ENCODE measurements around the gene STX5.

DNA sequence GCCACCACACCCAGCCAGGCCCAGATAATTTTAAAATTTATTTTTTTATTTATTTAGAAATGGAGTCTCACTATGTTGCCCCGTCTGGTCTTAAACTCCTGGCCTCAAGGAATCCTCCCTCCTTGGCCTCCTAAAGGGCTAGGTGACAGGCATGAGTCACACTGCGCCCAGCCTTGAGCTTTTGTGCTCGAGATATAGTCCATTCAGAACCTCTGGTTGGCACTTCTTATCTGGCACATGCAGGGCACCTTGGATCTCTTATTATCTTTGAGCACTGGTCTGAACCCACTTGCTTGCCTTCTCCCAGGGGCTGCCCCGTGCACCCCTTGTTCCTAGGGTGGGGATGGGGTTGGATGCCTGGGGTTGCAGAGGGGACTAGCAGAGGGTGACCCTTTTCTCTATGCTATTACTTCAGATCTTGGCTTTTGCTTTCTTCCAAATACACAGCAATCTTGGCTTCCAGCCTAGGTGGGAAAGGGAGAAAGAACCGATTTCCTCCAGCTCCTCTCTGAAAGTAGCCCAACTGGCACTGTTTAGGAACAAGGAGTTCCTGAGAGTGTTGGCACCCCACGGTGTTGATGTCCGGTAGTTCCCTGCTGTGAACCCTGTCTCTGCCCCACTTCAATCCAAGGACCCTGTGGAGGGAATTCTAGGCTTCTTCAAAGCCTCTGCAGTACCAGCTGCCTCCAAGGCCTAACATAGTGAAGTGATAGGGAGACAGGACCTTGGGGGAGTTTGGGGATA is 47.6 kb upstream of the STX5 start:
- TF ChIP-seq, protein P1, sequence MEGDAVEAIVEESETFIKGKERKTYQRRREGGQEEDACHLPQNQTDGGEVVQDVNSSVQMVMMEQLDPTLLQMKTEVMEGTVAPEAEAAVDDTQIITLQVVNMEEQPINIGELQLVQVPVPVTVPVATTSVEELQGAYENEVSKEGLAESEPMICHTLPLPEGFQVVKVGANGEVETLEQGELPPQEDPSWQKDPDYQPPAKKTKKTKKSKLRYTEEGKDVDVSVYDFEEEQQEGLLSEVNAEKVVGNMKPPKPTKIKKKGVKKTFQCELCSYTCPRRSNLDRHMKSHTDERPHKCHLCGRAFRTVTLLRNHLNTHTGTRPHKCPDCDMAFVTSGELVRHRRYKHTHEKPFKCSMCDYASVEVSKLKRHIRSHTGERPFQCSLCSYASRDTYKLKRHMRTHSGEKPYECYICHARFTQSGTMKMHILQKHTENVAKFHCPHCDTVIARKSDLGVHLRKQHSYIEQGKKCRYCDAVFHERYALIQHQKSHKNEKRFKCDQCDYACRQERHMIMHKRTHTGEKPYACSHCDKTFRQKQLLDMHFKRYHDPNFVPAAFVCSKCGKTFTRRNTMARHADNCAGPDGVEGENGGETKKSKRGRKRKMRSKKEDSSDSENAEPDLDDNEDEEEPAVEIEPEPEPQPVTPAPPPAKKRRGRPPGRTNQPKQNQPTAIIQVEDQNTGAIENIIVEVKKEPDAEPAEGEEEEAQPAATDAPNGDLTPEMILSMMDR (IDR thresholded peaks at IDR 0.05; ENCODE audit: insufficient read depth, low read length) = no peak
- no peak; the same call in 1 of the 2 replicates for TF ChIP-seq POLR2AphosphoS5 (IDR thresholded peaks at IDR 0.05; ENCODE audit: low read depth)
- TF ChIP-seq REST (IDR thresholded peaks at IDR 0.05; ENCODE audit: insufficient replicate concordance, low read depth) = no peak
- TF ChIP-seq GABPA (IDR thresholded peaks at IDR 0.05; ENCODE audit: low read depth) = no peak

Measured in HL-60 (cell line).